ENCODE data around the gene TBC1D1.
"Not testable (repeated sequence)": the region's sequence is repeated elsewhere in the genome, so short reads cannot be mapped to it uniquely, and the experiment has no call there.

TBC1D1 gene

GRCh38 chr4:37923089-37923488 is 32.2 kb downstream of the TBC1D1 start:
- DNase-seq (ENCODE audit: low read depth in 2 of 2) = not testable (repeated sequence)

DNA sequence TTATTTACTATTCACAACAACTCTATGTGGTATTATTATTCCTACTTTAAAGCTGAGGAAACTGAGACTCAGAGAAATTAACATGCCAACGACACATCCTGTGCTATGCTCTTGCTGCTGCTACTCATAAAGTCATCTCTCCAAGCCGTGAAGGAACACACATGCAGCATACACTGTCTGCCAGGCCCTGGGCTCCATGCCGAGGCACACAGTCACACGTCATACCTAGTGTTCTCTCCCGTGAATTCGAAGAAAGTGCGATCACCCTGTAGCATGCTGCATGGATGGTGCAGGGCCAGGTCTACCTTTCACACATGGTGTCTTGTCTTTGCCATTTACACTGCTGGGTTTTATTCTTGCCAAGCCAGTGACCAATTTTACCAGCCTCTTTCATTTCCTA is 34.1 kb downstream of the TBC1D1 start:
- DNase-seq (ENCODE audit: low read depth in 2 of 2) = no peak

GRCh38 chr4:37927434-37927833 is 36.5 kb downstream of the TBC1D1 start:
- no peak for DNase-seq (ENCODE audit: low read depth in 2 of 2)

DNA sequence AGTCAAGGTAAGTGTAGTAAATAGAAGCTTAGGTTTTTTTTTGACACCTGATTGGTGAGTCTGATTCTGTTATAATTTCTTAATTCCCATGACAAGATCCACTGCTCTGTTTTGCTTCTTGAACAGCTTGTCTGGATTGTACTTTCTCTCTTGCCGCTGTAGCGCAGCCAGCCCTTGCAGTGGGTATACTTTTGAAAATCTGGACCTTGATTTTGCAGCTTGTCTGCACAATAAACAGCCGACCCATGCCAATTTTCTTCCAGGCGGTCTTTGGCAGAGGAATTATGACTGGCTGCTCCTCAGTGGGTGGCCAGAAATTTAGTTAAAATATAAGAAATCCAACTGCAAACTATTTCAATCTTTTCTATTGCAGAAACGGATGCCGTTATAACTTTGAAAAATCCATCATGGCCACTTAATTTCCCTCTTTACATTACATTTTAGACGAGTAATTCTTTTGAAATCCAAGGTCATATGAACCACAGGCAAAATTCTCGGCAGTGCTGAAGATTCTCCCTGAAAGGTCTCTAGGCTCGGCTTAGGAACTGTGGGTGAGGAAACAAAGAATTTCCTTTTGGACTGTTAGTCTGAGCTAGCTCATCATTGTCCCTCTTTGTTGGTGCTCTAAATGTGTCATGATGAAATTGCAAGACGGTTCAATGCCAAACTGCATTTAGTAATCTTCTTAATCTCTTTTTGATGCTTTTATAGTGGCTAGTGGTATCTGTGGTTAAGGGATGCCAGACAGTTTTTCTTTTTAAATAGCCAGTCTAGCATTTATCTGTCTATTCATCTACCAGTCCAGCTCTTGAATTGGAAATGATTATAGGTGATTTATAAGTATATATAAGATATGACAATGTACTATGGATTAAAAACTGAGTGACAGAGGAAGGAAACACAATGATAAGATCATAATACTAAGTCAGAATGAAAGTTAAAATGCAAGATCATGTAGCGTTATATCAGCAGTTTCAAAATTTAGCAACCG is 37.8 kb downstream of the TBC1D1 start:
- DNase-seq (ENCODE audit: low read depth in 2 of 2) = no peak

GRCh38 chr4:37934096-37934495 is 43.2 kb downstream of the TBC1D1 start:
- DNase-seq (ENCODE audit: low read depth in 2 of 2) = no peak

DNA sequence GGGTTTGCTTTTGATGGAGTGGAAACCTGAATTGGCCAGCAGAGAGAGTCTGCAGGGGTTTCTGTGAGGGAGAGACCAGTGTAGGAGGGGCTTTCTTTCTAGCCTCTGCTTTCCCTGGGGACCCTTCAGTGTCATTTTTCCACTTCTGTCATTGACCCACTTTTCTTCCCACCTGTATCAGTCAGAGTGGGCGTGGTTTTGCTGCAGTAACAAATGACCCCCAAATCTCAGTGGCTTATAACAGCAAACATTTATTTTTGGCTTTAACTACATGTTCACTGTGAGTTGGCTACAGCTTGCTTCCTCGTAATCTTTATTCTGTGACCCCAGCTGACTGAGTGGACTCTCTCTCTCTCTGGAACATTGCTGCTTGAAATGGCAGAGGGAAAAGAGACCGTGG is 43.7 kb downstream of the TBC1D1 start:
- no peak for DNase-seq (ENCODE audit: low read depth in 2 of 2)

GRCh38 chr4:37935026-37935425 is 44.1 kb downstream of the TBC1D1 start:
- DNase-seq (ENCODE audit: low read depth in 2 of 2) = no peak

DNA sequence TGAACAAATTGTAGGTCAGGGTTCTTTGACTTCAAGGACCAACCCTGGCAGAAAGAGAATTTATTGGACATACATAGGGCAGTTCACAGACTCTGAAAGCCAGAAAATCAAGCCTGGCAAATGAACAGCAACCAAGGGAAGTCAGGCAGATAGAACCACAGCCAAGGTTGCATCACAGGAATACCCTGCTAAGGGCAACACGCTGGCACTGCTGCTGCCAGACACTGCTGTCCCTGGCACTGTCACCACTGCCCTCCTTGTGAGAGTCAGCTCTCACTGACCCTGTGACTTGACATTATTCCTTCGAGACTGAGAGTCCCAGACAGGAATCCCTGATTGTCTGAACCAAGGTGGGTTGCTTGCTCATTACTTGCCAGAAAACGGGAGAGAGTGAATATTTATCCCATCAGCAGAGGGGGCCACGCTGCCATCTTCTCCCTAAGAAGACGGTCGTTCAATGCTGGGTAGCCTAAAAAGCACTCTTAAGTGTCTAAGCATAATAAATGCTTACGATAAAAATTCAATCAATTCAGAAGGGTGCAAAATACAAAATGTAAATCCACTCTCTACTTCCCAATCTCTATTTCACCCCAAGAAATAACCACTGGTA is 46.1 kb downstream of the TBC1D1 start:
- DNase-seq (ENCODE audit: low read depth in 2 of 2) = no peak

- DNase-seq (ENCODE audit: low read depth in 2 of 2) = no peak
Measured at GRCh38 chr4:37938208-37938607, 47.3 kb downstream of the TBC1D1 start.

DNA sequence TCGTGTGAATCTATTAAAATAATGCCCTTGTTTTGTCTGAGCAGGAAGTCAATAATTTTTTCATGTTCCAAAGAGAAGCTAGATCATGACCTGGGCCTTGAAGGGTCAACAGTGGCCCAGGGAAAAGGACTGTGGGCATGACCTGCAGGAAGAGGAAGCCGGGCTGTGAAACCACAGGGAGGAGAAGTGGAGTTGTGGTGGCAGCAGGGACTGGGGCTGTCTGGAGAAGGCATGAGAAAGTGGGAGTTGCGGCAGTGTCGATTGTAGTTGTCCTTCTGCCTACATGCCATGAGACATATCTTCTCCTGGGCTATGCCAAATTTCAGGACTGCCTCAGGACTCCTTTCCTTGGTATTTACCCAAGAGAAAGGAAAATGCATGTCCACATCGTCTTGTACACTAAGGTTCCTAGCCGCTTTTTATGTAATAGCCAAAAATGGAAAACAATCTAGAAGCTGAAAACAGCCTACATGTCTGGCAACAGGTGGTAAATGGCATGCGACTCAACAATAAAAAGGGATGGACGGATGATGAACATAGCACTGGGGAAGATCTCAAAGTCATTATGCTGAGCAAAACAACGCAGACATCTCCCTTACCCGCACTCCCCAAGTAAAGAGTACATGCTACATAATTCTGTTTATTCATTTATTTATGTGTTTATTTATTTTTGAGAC is 55.8 kb downstream of the TBC1D1 start:
- DNase-seq (ENCODE audit: low read depth in 2 of 2) = no peak

DNA sequence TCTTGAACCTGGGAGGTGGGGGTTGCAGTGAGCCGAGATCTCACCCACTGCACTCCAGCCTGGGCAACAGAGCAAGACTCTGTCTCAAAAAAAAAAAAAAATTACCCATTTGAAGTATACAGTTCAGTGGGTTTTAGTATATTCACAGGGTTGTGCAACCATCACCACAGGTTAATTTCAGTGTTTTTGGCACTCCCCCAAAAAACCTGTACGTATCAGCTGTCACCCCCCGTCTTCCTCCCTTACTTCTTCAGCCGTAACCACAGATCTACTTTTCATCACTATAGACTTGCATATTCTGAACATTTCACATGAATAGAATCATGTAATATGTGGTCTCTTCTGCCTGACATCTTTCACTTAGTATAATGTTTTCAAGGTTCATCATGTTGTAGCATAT is 57.7 kb downstream of the TBC1D1 start:
- DNase-seq (ENCODE audit: low read depth in 2 of 2) = no peak

- DNase-seq (ENCODE audit: low read depth in 2 of 2) = no peak
Measured at GRCh38 chr4:37949636-37950426, 58.9 kb downstream of the TBC1D1 start.

DNA sequence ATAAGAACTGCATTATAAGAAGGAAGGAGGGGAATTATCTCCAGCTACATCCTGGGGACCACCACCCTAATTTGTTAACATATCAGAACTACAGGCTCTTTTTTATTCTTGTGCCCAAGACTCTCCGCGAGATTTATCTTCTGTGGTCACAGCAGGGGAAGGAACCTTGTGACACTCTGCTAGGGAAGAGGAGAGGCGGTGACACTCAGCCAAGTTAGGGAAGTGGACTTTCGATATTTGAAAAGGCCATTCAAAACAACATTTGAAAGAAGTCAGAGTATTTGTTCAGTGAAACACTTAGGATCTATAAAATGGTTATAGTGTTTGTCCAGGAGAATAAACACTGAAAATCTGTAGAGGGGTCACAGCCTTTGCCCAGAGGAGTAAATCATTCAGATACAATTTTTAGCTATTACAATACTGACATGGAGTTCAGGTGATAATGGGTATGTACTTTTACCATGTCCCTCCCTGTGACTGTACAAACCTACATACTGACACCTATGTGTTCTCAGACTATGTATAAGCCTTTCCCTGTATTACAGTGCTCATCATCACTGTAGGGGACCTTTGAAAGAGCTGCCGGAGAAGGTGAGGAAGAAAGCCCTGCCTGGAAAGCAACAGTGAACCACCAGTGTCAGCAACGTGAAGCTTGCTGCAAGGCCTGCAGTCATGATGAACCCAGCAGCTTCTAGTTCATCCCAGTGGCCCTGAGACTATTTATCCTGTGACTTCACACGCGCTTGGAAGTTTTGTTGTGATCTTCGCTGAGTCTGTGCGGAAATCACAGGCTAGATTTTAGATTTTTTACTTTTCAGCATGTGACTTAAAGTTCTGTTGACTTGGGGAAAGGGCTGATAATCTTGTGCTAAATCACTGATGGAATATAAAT is 60.8 kb downstream of the TBC1D1 start:
- no peak for DNase-seq (ENCODE audit: low read depth in 2 of 2)

- DNase-seq (ENCODE audit: low read depth in 2 of 2) = no peak
Measured at GRCh38 chr4:37953156-37953555, 62.3 kb downstream of the TBC1D1 start.

DNA sequence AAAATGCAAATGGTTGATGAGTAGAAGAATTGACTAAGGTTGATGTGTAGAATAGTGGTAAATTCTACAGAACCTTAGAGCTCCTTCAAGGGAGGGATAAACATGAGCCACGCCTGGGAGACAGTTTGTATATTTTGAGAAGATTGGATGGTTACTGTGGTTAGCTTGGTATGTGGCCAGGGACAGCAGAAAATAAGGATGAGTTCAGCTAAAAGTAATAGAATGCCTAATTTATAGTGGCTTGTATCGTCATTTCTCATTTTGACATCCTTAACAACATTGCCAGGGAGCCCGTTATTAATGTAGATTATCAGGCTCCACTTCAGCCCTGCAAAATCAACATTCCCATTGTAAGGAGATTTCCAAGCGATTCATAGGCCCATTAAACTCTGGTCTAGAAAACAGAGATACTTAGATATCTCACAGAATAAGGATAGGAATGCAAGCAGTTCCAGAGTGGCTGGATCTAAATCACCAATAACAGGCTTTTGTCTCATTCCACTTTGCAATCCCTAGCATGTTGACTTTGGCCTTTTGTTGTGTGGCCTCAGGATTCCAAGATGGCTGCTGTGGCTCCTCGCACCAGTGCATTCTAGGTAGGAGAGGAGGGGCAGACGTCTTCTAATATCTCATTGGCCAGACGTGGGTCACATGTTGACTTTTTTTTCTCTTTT is 62.9 kb downstream of the TBC1D1 start:
- DNase-seq (ENCODE audit: low read depth in 2 of 2) = no peak

DNA sequence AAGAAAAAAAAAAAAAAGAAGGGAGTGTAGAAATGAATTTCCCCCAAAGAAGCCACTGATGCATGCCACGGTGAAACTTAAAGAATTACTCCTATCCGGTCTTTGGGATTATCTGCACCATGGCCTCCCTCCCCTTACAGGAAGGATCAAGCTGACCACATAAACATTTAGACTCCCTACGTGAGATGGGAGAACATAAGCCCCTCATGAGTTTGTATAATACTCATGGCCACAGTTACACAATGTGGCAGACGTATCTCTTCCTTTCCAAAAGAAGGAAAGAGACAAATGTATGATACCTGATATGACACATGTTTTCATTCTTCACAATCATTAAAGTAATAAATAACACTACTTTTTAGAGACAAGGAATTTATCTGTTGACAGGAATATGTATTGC is 66.1 kb downstream of the TBC1D1 start:
- DNase-seq (ENCODE audit: low read depth in 2 of 2) = no peak

DNA sequence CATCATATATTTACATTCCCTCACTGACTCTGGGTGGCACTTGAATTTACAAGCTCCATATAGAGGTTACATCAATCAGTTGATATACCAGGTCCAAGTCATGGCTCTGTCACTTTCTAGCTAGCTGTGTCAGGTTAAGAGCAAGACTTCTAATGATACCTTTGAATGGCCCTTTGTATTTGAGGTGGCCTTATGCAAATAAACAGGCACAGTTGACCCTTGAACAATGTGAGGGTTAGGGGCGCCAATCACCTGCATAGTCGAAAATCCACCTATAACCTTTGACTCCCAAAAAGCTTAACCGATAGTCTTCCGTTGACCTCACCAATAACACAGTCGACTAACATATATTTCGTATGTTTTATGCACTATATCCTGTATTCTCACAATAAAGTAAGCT is 68.0 kb downstream of the TBC1D1 start:
- no peak for DNase-seq (ENCODE audit: low read depth in 2 of 2)

- DNase-seq (ENCODE audit: low read depth in 2 of 2) = no peak
Measured at GRCh38 chr4:37960098-37960497, 69.2 kb downstream of the TBC1D1 start, which contains the start of gene PTTG2. Gene PTTG2, plus strand, starts transcription at chr4:37960398. Its CDS starts 37 bp downstream, at chr4:37960435.

GRCh38 chr4:37960679-37961450 is 70.0 kb downstream of the TBC1D1 start:
- DNase-seq (ENCODE audit: low read depth in 2 of 2) = no peak
